Measurements from ENCODE around the gene GUCA2B.

GUCA2B gene

DNA sequence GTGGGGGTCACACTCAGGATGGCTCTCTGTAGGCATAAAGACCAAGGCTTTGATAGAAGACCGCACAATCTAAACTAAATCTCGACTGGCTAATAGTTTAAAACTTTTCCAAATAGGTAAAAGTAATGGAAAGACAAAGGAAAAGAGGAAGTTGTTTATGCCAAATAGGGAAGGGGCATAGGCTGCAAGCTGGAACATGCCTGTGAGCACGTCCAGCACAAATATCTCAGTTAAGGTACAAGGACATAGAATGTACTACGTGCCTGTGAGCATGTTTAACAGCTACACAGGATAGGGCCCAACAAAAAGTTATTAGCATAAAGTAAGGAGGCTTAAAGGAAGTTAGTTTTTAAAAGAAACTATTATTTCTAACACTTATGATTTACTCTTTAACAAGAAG is 38.9 kb downstream of the GUCA2B start:
- no peak for ATAC-seq

DNA sequence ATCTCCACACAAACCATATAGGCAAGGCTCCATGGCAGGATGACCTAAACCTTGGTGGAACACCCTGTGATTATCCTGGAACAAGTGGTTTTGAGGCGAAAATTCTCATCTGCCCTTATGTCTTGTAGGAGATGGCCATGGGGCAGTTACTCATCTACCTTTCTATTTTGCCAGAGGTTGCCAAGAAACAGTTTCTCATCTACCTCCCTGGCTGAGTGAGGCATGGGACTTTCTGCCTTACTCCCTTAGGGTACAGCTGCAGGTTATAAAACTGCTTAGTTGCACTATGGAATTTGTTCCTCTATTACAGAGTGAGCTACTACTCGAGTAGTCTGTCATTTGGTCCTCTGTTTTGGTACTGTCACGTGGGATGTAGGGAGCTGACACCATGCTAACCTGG is 42.6 kb downstream of the GUCA2B start:
- no peak for ATAC-seq

DNA sequence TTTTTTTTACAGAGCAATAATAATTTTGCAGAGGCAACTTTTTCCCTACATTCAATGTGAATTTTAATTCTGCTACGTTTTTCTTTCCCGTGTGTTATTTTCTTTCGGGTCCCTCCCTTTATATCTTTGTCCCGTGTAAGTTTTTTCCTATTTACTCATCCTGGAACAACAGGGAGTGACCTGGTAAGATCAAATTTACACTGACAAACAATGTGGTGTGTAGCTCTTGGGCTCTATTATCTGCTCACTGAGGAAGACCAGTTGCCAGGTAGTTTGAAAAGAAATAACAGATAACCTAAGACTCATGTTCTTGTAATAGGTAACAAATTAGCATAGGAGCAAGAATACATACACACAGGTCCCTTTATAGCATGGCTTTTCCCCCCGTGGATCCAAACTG is 45.0 kb downstream of the GUCA2B start:
- no peak for ATAC-seq

DNA sequence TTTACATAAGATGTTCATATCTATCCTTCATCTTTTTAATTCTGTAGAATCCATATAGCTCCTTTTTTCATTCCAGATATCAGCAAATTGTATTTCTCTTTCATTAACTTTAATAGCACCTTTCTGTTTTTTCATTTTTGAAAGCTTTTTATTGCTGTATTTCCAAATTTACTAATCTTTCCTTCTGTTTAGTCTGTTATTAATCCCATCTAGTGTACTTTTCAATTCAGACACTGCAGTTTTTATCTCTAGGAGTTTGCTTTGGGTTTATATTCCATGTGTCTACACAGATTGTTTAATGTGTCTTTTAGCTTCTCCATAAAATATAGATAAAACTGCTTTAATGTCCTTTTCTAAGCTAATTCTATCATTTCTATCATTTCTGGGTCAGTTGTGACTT is 48.8 kb downstream of the GUCA2B start:
- ATAC-seq, result no peak

Measured in activated CD4-positive, CD25-positive, alpha-beta regulatory T cell treated with anti-CD3 and anti-CD28 coated beads, Interleukin-2, amount 50 U/mL, for 24 hours (primary cell).